NCI-H1694 (cell line): ENCODE measurements around the gene SLC37A1.

Source experiments
- DNase-seq: peaks from one replicate; lab custom pipeline; 2025; lab: John Stamatoyannopoulos, UW

The SLC37A1 gene

GRCh38 chr21:42507418-42507817, 6.2 kb upstream of the SLC37A1 start:
- DNase-seq = no peak

- no peak for DNase-seq
Observed at GRCh38 chr21:42508371-42508770, 5.3 kb upstream of the SLC37A1 start.

GRCh38 chr21:42509244-42509643, 4.4 kb upstream of the SLC37A1 start:
- DNase-seq = no peak

- DNase-seq = no peak
Observed at GRCh38 chr21:42512346-42513034, 1.2 kb upstream of the SLC37A1 start.

- DNase-seq = peak; percentile 8
Observed at GRCh38 chr21:42513985-42514882, 582 bp downstream of the SLC37A1 start.

GRCh38 chr21:42514883-42515228, 1.2 kb downstream of the SLC37A1 start:
- no peak for DNase-seq

GRCh38 chr21:42515708-42516502, 2.3 kb downstream of the SLC37A1 start:
- no peak for DNase-seq

GRCh38 chr21:42518215-42518614, 4.6 kb downstream of the SLC37A1 start:
- DNase-seq = no peak

- DNase-seq = no peak
Observed at GRCh38 chr21:42518626-42519025, 5.0 kb downstream of the SLC37A1 start.

GRCh38 chr21:42520628-42521253, 7.1 kb downstream of the SLC37A1 start:
- no peak for DNase-seq

- DNase-seq = no peak
Observed at GRCh38 chr21:42521384-42521783, 7.7 kb downstream of the SLC37A1 start.

- no peak for DNase-seq
Observed at GRCh38 chr21:42521805-42522204, 8.2 kb downstream of the SLC37A1 start.

GRCh38 chr21:42522271-42522670, 8.6 kb downstream of the SLC37A1 start:
- no peak for DNase-seq

GRCh38 chr21:42522771-42523170, 9.1 kb downstream of the SLC37A1 start:
- no peak for DNase-seq

- no peak for DNase-seq
Observed at GRCh38 chr21:42523211-42523610, 9.6 kb downstream of the SLC37A1 start.

- no peak for DNase-seq
Observed at GRCh38 chr21:42523941-42524340, 10.3 kb downstream of the SLC37A1 start.

GRCh38 chr21:42524341-42525028, 10.8 kb downstream of the SLC37A1 start:
- DNase-seq = no peak

GRCh38 chr21:42525029-42525581, 11.5 kb downstream of the SLC37A1 start:
- no peak for DNase-seq

- DNase-seq = no peak
Observed at GRCh38 chr21:42525676-42526378, 12.2 kb downstream of the SLC37A1 start.

GRCh38 chr21:42526379-42526727, 12.7 kb downstream of the SLC37A1 start:
- DNase-seq = no peak

GRCh38 chr21:42527127-42527488, 13.5 kb downstream of the SLC37A1 start:
- no peak for DNase-seq
